HepG2 (cell line): ENCODE measurements around the gene CARMIL3. TPM values are rescaled to one million over a fixed set of nuclear protein-coding genes. Genes with fewer than 3 reads are reported as not detected.

ENCODE experiments used
- CENPX ChIP-seq: sonication (generic); formaldehyde crosslinking; IDR thresholded peaks from 2 replicates; pipeline ENCODE4 v1.9.0; 2021; ENCODE audit warnings: mild to moderate bottlenecking, missing genetic modification reagents, moderate library complexity
- NR3C1 ChIP-seq: sonication (generic); formaldehyde crosslinking; IDR thresholded peaks from 2 replicates; pipeline ENCODE4 v1.4.0; 2020; ENCODE audit warnings: missing genetic modification reagents
- NRL ChIP-seq: sonication (generic); formaldehyde crosslinking; IDR thresholded peaks from 2 replicates; pipeline ENCODE4 v1.5.0; 2020; ENCODE audit warnings: missing genetic modification reagents, mild to moderate bottlenecking, moderate library complexity, borderline replicate concordance
- XRCC5 ChIP-seq: fragments of 200-400 bp; formaldehyde crosslinking; optimal IDR thresholded peaks from 2 replicates; pipeline ENCODE3; 2017; ENCODE audit warnings: mild to moderate bottlenecking, low read length
- ZNF879 ChIP-seq: sonication (generic); formaldehyde crosslinking; IDR thresholded peaks from 2 replicates; pipeline ENCODE4 v1.8.1; 2023; ENCODE audit warnings: missing genetic modification reagents
- polyA plus RNA-seq, 8 experiments: library from polyadenylated mRNA; depleted of rRNA in 3 of 8; stranded (reverse) in 7 of 8; unstranded in 1 of 8; fragments of >200 nt; fragmentation: Illumina TruSeq in 4 of 8; extraction: Trizol in 4 of 8; gene quantifications; 2 replicates each; pipeline versions ENCODE4 v1.2.1 to v1.2.3, GENCODE V29; 2011 to 2016; ENCODE audit warnings: low read depth in 4 of 8, missing spikeins in 1 of 8, mixed read lengths in 1 of 8; ENCODE audit not compliant: insufficient read depth in 1 of 8
- total RNA-seq, 5 experiments: library from RNA; depleted of rRNA; stranded (reverse); fragments of >200 nt; fragmentation: Illumina TruSeq; extraction: Trizol; gene quantifications; 2 replicates each; pipeline ENCODE4 v1.2.3, GENCODE V29; 2016; ENCODE audit warnings: low read depth in 1 of 5
- TF ChIP-seq, protein P1 (sequence below): sonication (generic); formaldehyde crosslinking; IDR thresholded peaks from 2 replicates; pipeline ENCODE4 v1.5.1; 2020; ENCODE audit warnings: mild to moderate bottlenecking, missing genetic modification reagents, moderate library complexity
- TF ChIP-seq, protein P2 (sequence below): sonication (generic); formaldehyde crosslinking; IDR thresholded peaks from 2 replicates; pipeline ENCODE4 v1.5.1; 2020; ENCODE audit warnings: missing genetic modification reagents, mild to moderate bottlenecking, borderline replicate concordance

The CARMIL3 gene
- total and polyA plus RNA-seq, 2 of the 13 experiments (the other 11 are each of a cell fraction or from before 2014, with no cell fraction given): 0.27 to 0.55 TPM

DNA sequence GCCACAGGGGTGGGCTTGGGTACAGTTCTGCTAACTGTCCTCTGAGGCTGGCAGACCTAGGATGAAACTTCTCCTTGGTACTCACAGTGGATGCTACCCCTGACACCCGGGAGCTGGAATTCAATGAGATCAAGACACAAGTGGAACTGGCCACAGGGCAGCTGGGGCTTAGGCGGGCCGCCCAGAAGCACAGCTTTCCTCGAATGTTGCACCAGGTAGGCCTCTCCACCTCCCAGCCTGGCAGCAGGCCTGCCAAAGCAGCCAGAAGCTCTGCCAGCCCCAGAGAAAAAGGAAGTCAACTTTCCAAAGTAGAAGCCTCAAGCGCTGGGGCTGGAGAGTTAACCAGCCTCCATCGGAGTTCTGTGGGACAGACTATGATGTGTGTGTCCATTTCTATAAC lies 65.4 kb downstream of the CARMIL3 start (continued):
- TF ChIP-seq, protein P1, sequence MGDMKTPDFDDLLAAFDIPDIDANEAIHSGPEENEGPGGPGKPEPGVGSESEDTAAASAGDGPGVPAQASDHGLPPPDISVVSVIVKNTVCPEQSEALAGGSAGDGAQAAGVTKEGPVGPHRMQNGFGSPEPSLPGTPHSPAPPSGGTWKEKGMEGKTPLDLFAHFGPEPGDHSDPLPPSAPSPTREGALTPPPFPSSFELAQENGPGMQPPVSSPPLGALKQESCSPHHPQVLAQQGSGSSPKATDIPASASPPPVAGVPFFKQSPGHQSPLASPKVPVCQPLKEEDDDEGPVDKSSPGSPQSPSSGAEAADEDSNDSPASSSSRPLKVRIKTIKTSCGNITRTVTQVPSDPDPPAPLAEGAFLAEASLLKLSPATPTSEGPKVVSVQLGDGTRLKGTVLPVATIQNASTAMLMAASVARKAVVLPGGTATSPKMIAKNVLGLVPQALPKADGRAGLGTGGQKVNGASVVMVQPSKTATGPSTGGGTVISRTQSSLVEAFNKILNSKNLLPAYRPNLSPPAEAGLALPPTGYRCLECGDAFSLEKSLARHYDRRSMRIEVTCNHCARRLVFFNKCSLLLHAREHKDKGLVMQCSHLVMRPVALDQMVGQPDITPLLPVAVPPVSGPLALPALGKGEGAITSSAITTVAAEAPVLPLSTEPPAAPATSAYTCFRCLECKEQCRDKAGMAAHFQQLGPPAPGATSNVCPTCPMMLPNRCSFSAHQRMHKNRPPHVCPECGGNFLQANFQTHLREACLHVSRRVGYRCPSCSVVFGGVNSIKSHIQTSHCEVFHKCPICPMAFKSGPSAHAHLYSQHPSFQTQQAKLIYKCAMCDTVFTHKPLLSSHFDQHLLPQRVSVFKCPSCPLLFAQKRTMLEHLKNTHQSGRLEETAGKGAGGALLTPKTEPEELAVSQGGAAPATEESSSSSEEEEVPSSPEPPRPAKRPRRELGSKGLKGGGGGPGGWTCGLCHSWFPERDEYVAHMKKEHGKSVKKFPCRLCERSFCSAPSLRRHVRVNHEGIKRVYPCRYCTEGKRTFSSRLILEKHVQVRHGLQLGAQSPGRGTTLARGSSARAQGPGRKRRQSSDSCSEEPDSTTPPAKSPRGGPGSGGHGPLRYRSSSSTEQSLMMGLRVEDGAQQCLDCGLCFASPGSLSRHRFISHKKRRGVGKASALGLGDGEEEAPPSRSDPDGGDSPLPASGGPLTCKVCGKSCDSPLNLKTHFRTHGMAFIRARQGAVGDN (CRISPR knock-in tag): 0 out of 2 replicates have a peak, but pooled peaks have one; percentile 18
- TF ChIP-seq ZNF879 (CRISPR knock-in tag) (0 out of 2 replicates have a peak, but pooled peaks have one; percentile 32), CENPX (CRISPR knock-in tag) (no peak), XRCC5 (no peak), NR3C1 (CRISPR knock-in tag) (no peak), NRL (CRISPR knock-in tag) (0 out of 2 replicates have a peak, but pooled peaks have one; percentile 36)
- TF ChIP-seq, protein P2, sequence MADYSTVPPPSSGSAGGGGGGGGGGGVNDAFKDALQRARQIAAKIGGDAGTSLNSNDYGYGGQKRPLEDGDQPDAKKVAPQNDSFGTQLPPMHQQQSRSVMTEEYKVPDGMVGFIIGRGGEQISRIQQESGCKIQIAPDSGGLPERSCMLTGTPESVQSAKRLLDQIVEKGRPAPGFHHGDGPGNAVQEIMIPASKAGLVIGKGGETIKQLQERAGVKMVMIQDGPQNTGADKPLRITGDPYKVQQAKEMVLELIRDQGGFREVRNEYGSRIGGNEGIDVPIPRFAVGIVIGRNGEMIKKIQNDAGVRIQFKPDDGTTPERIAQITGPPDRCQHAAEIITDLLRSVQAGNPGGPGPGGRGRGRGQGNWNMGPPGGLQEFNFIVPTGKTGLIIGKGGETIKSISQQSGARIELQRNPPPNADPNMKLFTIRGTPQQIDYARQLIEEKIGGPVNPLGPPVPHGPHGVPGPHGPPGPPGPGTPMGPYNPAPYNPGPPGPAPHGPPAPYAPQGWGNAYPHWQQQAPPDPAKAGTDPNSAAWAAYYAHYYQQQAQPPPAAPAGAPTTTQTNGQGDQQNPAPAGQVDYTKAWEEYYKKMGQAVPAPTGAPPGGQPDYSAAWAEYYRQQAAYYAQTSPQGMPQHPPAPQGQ (CRISPR knock-in tag): no peak

Other genes starting within 250 kb of the CARMIL3 start
- gene DHRS4, start 98.2 kb upstream of the CARMIL3 start, total RNA-seq (2016; rRNA removed; fragmentation: Illumina TruSeq; extraction: Trizol): 45.1 and 49.4 TPM in 2 replicates
- 23.9 and 25.0 TPM in 2 replicates for gene DHRS4, start 98.2 kb upstream of the CARMIL3 start, polyA plus RNA-seq (2011; rRNA removed)
- gene DHRS4L2, start 63.1 kb upstream of the CARMIL3 start, total RNA-seq (2016; rRNA removed; fragmentation: Illumina TruSeq; extraction: Trizol): 38.2 and 40.0 TPM in 2 replicates
- 24.7 and 24.8 TPM in 2 replicates for gene DHRS4L2, start 63.1 kb upstream of the CARMIL3 start, polyA plus RNA-seq (2011; rRNA removed)
- not detected in 2 replicates for gene CPNE6, start 19.6 kb downstream of the CARMIL3 start, total RNA-seq (2016; rRNA removed; fragmentation: Illumina TruSeq; extraction: Trizol)
- gene CPNE6, start 19.6 kb downstream of the CARMIL3 start, polyA plus RNA-seq (2011; rRNA removed): 0.03 TPM in 1 of 2 replicates, not detected in the other
- 118 and 129 TPM in 2 replicates for gene PCK2, start 42.3 kb downstream of the CARMIL3 start, total RNA-seq (2016; rRNA removed; fragmentation: Illumina TruSeq; extraction: Trizol)
- 272 and 316 TPM in 2 replicates for gene PCK2, start 42.3 kb downstream of the CARMIL3 start, polyA plus RNA-seq (2011; rRNA removed)
- gene DCAF11, start 62.8 kb downstream of the CARMIL3 start, total RNA-seq (2016; rRNA removed; fragmentation: Illumina TruSeq; extraction: Trizol): 257 and 342 TPM in 2 replicates
- 150 and 176 TPM in 2 replicates for gene DCAF11, start 62.8 kb downstream of the CARMIL3 start, polyA plus RNA-seq (2011; rRNA removed)
- gene NRL, start 62.9 kb downstream of the CARMIL3 start, total RNA-seq (2016; rRNA removed; fragmentation: Illumina TruSeq; extraction: Trizol): 4.7 and 5.2 TPM in 2 replicates
- gene NRL, start 62.9 kb downstream of the CARMIL3 start, polyA plus RNA-seq (2011; rRNA removed): 2.5 and 3.4 TPM in 2 replicates
- gene FITM1, start 78.7 kb downstream of the CARMIL3 start, total RNA-seq (2016; rRNA removed; fragmentation: Illumina TruSeq; extraction: Trizol): 3.1 and 5.8 TPM in 2 replicates
- 2.7 and 3.6 TPM in 2 replicates for gene FITM1, start 78.7 kb downstream of the CARMIL3 start, polyA plus RNA-seq (2011; rRNA removed)
- gene PSME1, start 84.2 kb downstream of the CARMIL3 start, total RNA-seq (2016; rRNA removed; fragmentation: Illumina TruSeq; extraction: Trizol): 608 and 713 TPM in 2 replicates
- gene PSME1, start 84.2 kb downstream of the CARMIL3 start, polyA plus RNA-seq (2011; rRNA removed): 144 and 159 TPM in 2 replicates
- gene EMC9, start 89.6 kb downstream of the CARMIL3 start, total RNA-seq (2016; rRNA removed; fragmentation: Illumina TruSeq; extraction: Trizol): 71.2 and 78.7 TPM in 2 replicates
- 60.5 and 63.9 TPM in 2 replicates for gene EMC9, start 89.6 kb downstream of the CARMIL3 start, polyA plus RNA-seq (2011; rRNA removed)
- 716 and 834 TPM in 2 replicates for gene PSME2, start 94.6 kb downstream of the CARMIL3 start, total RNA-seq (2016; rRNA removed; fragmentation: Illumina TruSeq; extraction: Trizol)
- gene PSME2, start 94.6 kb downstream of the CARMIL3 start, polyA plus RNA-seq (2011; rRNA removed): 332 and 362 TPM in 2 replicates
- gene RNF31, start 95.5 kb downstream of the CARMIL3 start, total RNA-seq (2016; rRNA removed; fragmentation: Illumina TruSeq; extraction: Trizol): 65.9 and 86.8 TPM in 2 replicates
- 48.2 and 59.0 TPM in 2 replicates for gene RNF31, start 95.5 kb downstream of the CARMIL3 start, polyA plus RNA-seq (2011; rRNA removed)
- 13.8 and 14.9 TPM in 2 replicates for gene IRF9, start 109.3 kb downstream of the CARMIL3 start, total RNA-seq (2016; rRNA removed; fragmentation: Illumina TruSeq; extraction: Trizol)
- 49.7 and 60.9 TPM in 2 replicates for gene IRF9, start 109.3 kb downstream of the CARMIL3 start, polyA plus RNA-seq (2011; rRNA removed)
- gene REC8, start 120.1 kb downstream of the CARMIL3 start, total RNA-seq (2016; rRNA removed; fragmentation: Illumina TruSeq; extraction: Trizol): 3.4 TPM in 1 of 2 replicates, not detected in the other
- 14.7 and 17.3 TPM in 2 replicates for gene REC8, start 120.1 kb downstream of the CARMIL3 start, polyA plus RNA-seq (2011; rRNA removed)
- 149 and 179 TPM in 2 replicates for gene IPO4, start 136.8 kb downstream of the CARMIL3 start, total RNA-seq (2016; rRNA removed; fragmentation: Illumina TruSeq; extraction: Trizol)
- 37.4 and 39.0 TPM in 2 replicates for gene IPO4, start 136.8 kb downstream of the CARMIL3 start, polyA plus RNA-seq (2011; rRNA removed)
- 56.4 and 110 TPM in 2 replicates for gene TM9SF1, start 143.4 kb downstream of the CARMIL3 start, total RNA-seq (2016; rRNA removed; fragmentation: Illumina TruSeq; extraction: Trizol)
- 83.2 and 85.1 TPM in 2 replicates for gene TM9SF1, start 143.4 kb downstream of the CARMIL3 start, polyA plus RNA-seq (2011; rRNA removed)
- 0.44 TPM in 1 of 2 replicates, not detected in the other for gene TSSK4, start 153.7 kb downstream of the CARMIL3 start, total RNA-seq (2016; rRNA removed; fragmentation: Illumina TruSeq; extraction: Trizol)
- gene TSSK4, start 153.7 kb downstream of the CARMIL3 start, polyA plus RNA-seq (2011; rRNA removed): 0.08 and 0.14 TPM in 2 replicates
- 113 and 140 TPM in 2 replicates for gene CHMP4A, start 161.5 kb downstream of the CARMIL3 start, total RNA-seq (2016; rRNA removed; fragmentation: Illumina TruSeq; extraction: Trizol)
- gene CHMP4A, start 161.5 kb downstream of the CARMIL3 start, polyA plus RNA-seq (2011; rRNA removed): 80.8 and 83.6 TPM in 2 replicates
- gene MDP1, start 164.1 kb downstream of the CARMIL3 start, total RNA-seq (2016; rRNA removed; fragmentation: Illumina TruSeq; extraction: Trizol): 48.7 and 66.0 TPM in 2 replicates
- 38.2 and 44.1 TPM in 2 replicates for gene MDP1, start 164.1 kb downstream of the CARMIL3 start, polyA plus RNA-seq (2011; rRNA removed)
- 713 and 818 TPM in 2 replicates for gene NEDD8, start 180.4 kb downstream of the CARMIL3 start, total RNA-seq (2016; rRNA removed; fragmentation: Illumina TruSeq; extraction: Trizol)
- gene NEDD8, start 180.4 kb downstream of the CARMIL3 start, polyA plus RNA-seq (2011; rRNA removed): 473 and 535 TPM in 2 replicates
- gene GMPR2, start 180.9 kb downstream of the CARMIL3 start, total RNA-seq (2016; rRNA removed; fragmentation: Illumina TruSeq; extraction: Trizol): 273 and 345 TPM in 2 replicates
- 185 and 210 TPM in 2 replicates for gene GMPR2, start 180.9 kb downstream of the CARMIL3 start, polyA plus RNA-seq (2011; rRNA removed)
- gene TINF2, start 190.6 kb downstream of the CARMIL3 start, total RNA-seq (2016; rRNA removed; fragmentation: Illumina TruSeq; extraction: Trizol): 73.5 and 73.7 TPM in 2 replicates
- 52.0 and 59.8 TPM in 2 replicates for gene TINF2, start 190.6 kb downstream of the CARMIL3 start, polyA plus RNA-seq (2011; rRNA removed)
- gene TGM1, start 211.2 kb downstream of the CARMIL3 start, total RNA-seq (2016; rRNA removed; fragmentation: Illumina TruSeq; extraction: Trizol): 1.9 and 3.2 TPM in 2 replicates
- gene TGM1, start 211.2 kb downstream of the CARMIL3 start, polyA plus RNA-seq (2011; rRNA removed): 9.5 and 10.6 TPM in 2 replicates
- 31.2 and 57.9 TPM in 2 replicates for gene RABGGTA, start 219.6 kb downstream of the CARMIL3 start, total RNA-seq (2016; rRNA removed; fragmentation: Illumina TruSeq; extraction: Trizol)
- 90.8 and 111 TPM in 2 replicates for gene RABGGTA, start 219.6 kb downstream of the CARMIL3 start, polyA plus RNA-seq (2011; rRNA removed)
- 46.3 and 60.8 TPM in 2 replicates for gene DHRS1, start 247.8 kb downstream of the CARMIL3 start, total RNA-seq (2016; rRNA removed; fragmentation: Illumina TruSeq; extraction: Trizol)
- gene DHRS1, start 247.8 kb downstream of the CARMIL3 start, polyA plus RNA-seq (2011; rRNA removed): 49.8 and 52.2 TPM in 2 replicates
- 61.6 and 64.5 TPM in 2 replicates for gene NOP9, start 247.8 kb downstream of the CARMIL3 start, total RNA-seq (2016; rRNA removed; fragmentation: Illumina TruSeq; extraction: Trizol)
- gene NOP9, start 247.8 kb downstream of the CARMIL3 start, polyA plus RNA-seq (2011; rRNA removed): 24.5 and 33.8 TPM in 2 replicates